OCI-LY3 (cell line): ENCODE results near the gene CFAP58.

Experiments
- EZH2phosphoT487 ChIP-seq: fragments of 200-600 bp; shearing (Covaris generic); IDR thresholded peaks from 2 replicates; pipeline ENCODE4 v1.6.1; 2018; ENCODE audit warnings: antibody characterized with exemption, mixed run types, low read depth
- TF ChIP-seq, protein P1 (sequence below): fragments of 200-600, 300-600 bp; sonication (generic); IDR thresholded peaks from 2 replicates; pipeline ENCODE4 v1.5.1; 2014; ENCODE audit warnings: antibody characterized with exemption, low read length, low read depth

DNA sequence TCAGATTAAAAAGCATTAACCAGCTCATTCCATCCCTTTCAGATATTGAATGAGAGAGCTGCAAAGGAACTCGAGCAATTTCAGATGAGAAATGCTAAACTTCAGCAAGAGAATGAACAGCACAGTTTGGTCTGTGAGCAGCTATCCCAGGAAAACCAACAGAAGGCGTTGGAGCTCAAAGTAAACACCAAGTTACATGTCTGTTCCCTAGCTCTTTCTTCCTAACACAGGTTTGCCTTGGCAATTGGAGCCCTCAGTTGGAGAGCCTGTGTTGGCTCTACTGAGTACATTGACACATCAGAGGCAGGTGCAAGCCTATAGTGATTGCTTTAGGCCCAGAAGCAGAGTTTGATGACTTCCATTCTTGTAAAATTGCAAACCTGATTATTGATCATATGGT lies 14.7 kb downstream of the CFAP58 start:
- TF ChIP-seq, protein P1, sequence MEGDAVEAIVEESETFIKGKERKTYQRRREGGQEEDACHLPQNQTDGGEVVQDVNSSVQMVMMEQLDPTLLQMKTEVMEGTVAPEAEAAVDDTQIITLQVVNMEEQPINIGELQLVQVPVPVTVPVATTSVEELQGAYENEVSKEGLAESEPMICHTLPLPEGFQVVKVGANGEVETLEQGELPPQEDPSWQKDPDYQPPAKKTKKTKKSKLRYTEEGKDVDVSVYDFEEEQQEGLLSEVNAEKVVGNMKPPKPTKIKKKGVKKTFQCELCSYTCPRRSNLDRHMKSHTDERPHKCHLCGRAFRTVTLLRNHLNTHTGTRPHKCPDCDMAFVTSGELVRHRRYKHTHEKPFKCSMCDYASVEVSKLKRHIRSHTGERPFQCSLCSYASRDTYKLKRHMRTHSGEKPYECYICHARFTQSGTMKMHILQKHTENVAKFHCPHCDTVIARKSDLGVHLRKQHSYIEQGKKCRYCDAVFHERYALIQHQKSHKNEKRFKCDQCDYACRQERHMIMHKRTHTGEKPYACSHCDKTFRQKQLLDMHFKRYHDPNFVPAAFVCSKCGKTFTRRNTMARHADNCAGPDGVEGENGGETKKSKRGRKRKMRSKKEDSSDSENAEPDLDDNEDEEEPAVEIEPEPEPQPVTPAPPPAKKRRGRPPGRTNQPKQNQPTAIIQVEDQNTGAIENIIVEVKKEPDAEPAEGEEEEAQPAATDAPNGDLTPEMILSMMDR = no peak
- TF ChIP-seq EZH2phosphoT487 = no peak
